HCT116 (cell line): ENCODE measurements around the gene OGDHL. TPM values are rescaled to one million over a fixed set of nuclear protein-coding genes. Genes with fewer than 3 reads are reported as not detected.

ENCODE experiments used
- ATAC-seq: fragments of 200-7000 bp; cut with Tn5 transposase; 2 replicates; pipeline ENCODE4 v1.9.1; 2020; ENCODE audit warnings: mild to moderate bottlenecking, moderate library complexity
- BruUV-seq: library from RNA; stranded (reverse); fragments of 400-500 nt; replicated peaks from 2 replicates; lab custom pipeline; 2021; lab: Mats Ljungman, UMichigan
- CTCF ChIA-PET: fragments of 300-600 bp; sonication (Branson Sonifier 250); formaldehyde crosslinking; loops from one replicate; lab custom pipeline; 2021; ENCODE audit warnings: antibody characterized with exemption; lab: Charles Lee
- POLR2A ChIA-PET: fragments of 300-600, 350-600 bp; sonication (Branson Sonifier 250); formaldehyde crosslinking; loops from one replicate; lab custom pipeline; 2021; ENCODE audit warnings: antibody characterized with exemption; lab: Charles Lee
- RAD21 ChIA-PET, 2 experiments: fragments of 300-600 bp; sonication (Branson Sonifier 250); formaldehyde crosslinking; loops; one replicate each; lab custom pipeline; 2023; ENCODE audit warnings: low total read pairs in 2 of 2; ENCODE audit not compliant: uncharacterized antibody in 2 of 2, unreplicated experiment in 2 of 2, low non-redundant PET in 1 of 2; lab: Charles Lee
- DNase-seq: peaks from one replicate; pipeline ENCODE4 v3.0.0-alpha.2; 2010; ENCODE audit warnings: low read depth, low spot score
- H2AFZ ChIP-seq: fragments of 200-600 bp; shearing (Covaris generic), sonication (generic); 2 replicates; pipeline ENCODE4 v1.6.1; 2017; ENCODE audit warnings: low read depth, mixed run types, mixed read lengths, antibody characterized with exemption, low read length; ENCODE audit not compliant: poor library complexity, severe bottlenecking
- H3K27ac ChIP-seq: 2 replicates; pipeline ENCODE4 v1.5.1; 2012; ENCODE audit warnings: low read depth, low read length
- H3K27me3 ChIP-seq: fragments of 200-600 bp; sonication (generic); 2 replicates; pipeline ENCODE4 v1.6.1; 2016; ENCODE audit warnings: mixed run types, low read length, mixed read lengths; ENCODE audit not compliant: insufficient read depth
- H3K36me3 ChIP-seq, 2 experiments: fragments of 200-500 bp in 1 of 2; fragments of 200-600 bp in 1 of 2; sonication (Bioruptor generic) in 1 of 2; sonication (generic) in 1 of 2; 2 replicates each; pipeline versions ENCODE4 v1.5.1 to v1.6.1; 2014 to 2016; ENCODE audit warnings: low read length in 2 of 2, inconsistent platforms in 1 of 2, mixed read lengths in 1 of 2, mixed run types in 1 of 2; ENCODE audit not compliant: insufficient read depth in 2 of 2, control insufficient read depth in 1 of 2
- H3K4me1 ChIP-seq, 2 experiments: fragments of 200-600 bp in 1 of 2; sonication (generic) in 1 of 2; 2 replicates each; pipeline versions ENCODE4 v1.5.1 to v1.6.1; 2012 to 2017; ENCODE audit warnings: low read length in 2 of 2, inconsistent platforms in 1 of 2, mild to moderate bottlenecking in 1 of 2, mixed read lengths in 1 of 2, mixed run types in 1 of 2, moderate library complexity in 1 of 2; ENCODE audit not compliant: insufficient read depth in 2 of 2, control insufficient read depth in 1 of 2
- H3K4me2 ChIP-seq: fragments of 200-600 bp; sonication (generic); 2 replicates; pipeline ENCODE4 v1.6.1; 2017; ENCODE audit warnings: mixed run types, low read length, mixed read lengths
- H3K4me3 ChIP-seq, 2 experiments: fragments of 200-600 bp in 1 of 2; sonication (generic) in 1 of 2; replicated peaks in 1 of 2; 2 replicates each; pipeline ENCODE4 v1.5.1; 2011 to 2016; ENCODE audit warnings: low read length in 2 of 2, control low read depth in 1 of 2, low read depth in 1 of 2, mild to moderate bottlenecking in 1 of 2, mixed read lengths in 1 of 2, mixed run types in 1 of 2
- H3K79me2 ChIP-seq: fragments of 200-600 bp; sonication (generic); 2 replicates; pipeline ENCODE4 v1.6.1; 2017; ENCODE audit warnings: mild to moderate bottlenecking, mixed run types, low read length, moderate library complexity, mixed read lengths; ENCODE audit not compliant: insufficient read depth
- H3K9ac ChIP-seq: fragments of 200-600 bp; sonication (generic); 2 replicates; pipeline ENCODE4 v1.6.1; 2016; ENCODE audit warnings: low read length, mixed read lengths
- H3K9me2 ChIP-seq: fragments of 200-600 bp; sonication (generic), shearing (Covaris generic); 2 replicates; pipeline ENCODE4 v1.6.1; 2017; ENCODE audit warnings: mixed run types, mild to moderate bottlenecking, moderate library complexity; ENCODE audit not compliant: insufficient read depth
- H3K9me3 ChIP-seq, 2 experiments: fragments of 200-500 bp in 1 of 2; fragments of 200-600 bp in 1 of 2; sonication (Bioruptor generic) in 1 of 2; sonication (generic) in 1 of 2; 2 replicates each; pipeline ENCODE4 v1.6.1; 2014 to 2017; ENCODE audit warnings: low read length in 2 of 2, mixed read lengths in 2 of 2, inconsistent platforms in 1 of 2, low read depth in 1 of 2, mild to moderate bottlenecking in 1 of 2, mixed run types in 1 of 2, moderate library complexity in 1 of 2; ENCODE audit not compliant: control insufficient read depth in 1 of 2, insufficient read depth in 1 of 2
- H4K20me1 ChIP-seq: fragments of 200-600 bp; sonication (generic), shearing (Covaris generic); 2 replicates; pipeline ENCODE4 v1.6.1; 2017; ENCODE audit warnings: mixed run types, mild to moderate bottlenecking, moderate library complexity; ENCODE audit not compliant: insufficient read depth
- EGR1 ChIP-seq: IDR thresholded peaks from 2 replicates; pipeline ENCODE4 v1.6.1; 2012; ENCODE audit warnings: low read depth
- FOSL1 ChIP-seq: IDR thresholded peaks from 2 replicates; pipeline ENCODE4 v1.6.1; 2012; ENCODE audit warnings: low read depth
- POLR2AphosphoS5 ChIP-seq: IDR thresholded peaks from 2 replicates; pipeline ENCODE4 v1.6.1; 2011; ENCODE audit warnings: mild to moderate bottlenecking, low read depth, low read length, moderate library complexity
- SP1 ChIP-seq: IDR thresholded peaks from 2 replicates; pipeline ENCODE4 v1.6.1; 2012; ENCODE audit warnings: low read depth
- YY1 ChIP-seq: IDR thresholded peaks from 2 replicates; pipeline ENCODE4 v1.6.1; 2011; ENCODE audit warnings: low read length, low read depth, moderate library complexity, mild to moderate bottlenecking; ENCODE audit not compliant: insufficient replicate concordance; ENCODE audit errors: extremely low read depth
- ZNF274 ChIP-seq: fragments of 200-500 bp; sonication (Bioruptor generic); IDR thresholded peaks from 2 replicates; pipeline ENCODE4 v1.6.1; 2014; ENCODE audit warnings: mild to moderate bottlenecking, low read depth, low read length, inconsistent platforms
- intact Hi-C: fragments of 100-400 bp; cut with micrococcal nuclease; formaldehyde crosslinking; loops from 2 replicates; pipeline ENCODE4 v1.10.0; 2022
- total RNA-seq: library from RNA; stranded (reverse); gene quantifications from one replicate; pipeline ENCODE4 v1.2.1, GENCODE V29; 2021; ENCODE audit not compliant: unreplicated experiment
- TF ChIP-seq, protein P1 (sequence below): IDR thresholded peaks from 2 replicates; pipeline ENCODE4 v1.6.1; 2012; ENCODE audit warnings: low read depth
- TF ChIP-seq, protein P2 (sequence below): IDR thresholded peaks from 2 replicates; pipeline ENCODE4 v1.6.1; 2012

Gene OGDHL
- total RNA-seq, 1 experiment from 2014 or later, result 16.3 TPM

DNA sequence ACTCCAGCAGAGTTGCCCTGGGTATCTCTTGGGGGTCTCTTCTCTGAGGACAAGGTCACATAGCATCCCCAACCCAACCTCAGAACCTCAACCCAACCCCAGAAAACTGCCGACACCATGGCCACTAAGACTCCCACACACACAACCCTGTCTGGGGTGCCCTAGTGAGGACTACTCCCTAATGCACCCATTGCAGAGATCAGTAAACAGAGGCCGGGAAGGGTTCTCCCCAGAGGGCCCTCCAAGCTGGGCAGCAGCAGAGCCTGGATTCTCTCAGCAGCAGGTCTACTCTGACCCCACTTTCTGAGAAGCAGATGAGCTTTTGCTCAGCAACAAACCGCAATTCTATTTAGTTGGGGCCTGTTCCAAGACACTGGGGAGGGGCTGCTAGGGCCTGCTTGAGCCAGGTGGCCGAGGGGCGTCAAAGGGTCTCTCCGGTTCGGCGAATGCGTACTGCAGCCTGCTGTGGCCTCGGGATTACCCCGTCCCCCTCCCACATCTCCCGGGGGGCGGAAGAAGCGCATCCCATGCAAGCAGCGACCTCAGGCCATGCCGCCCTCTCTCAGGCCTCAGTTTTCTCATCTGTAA, 828 bp downstream of the OGDHL start (continued):
- TF ChIP-seq, protein P1, sequence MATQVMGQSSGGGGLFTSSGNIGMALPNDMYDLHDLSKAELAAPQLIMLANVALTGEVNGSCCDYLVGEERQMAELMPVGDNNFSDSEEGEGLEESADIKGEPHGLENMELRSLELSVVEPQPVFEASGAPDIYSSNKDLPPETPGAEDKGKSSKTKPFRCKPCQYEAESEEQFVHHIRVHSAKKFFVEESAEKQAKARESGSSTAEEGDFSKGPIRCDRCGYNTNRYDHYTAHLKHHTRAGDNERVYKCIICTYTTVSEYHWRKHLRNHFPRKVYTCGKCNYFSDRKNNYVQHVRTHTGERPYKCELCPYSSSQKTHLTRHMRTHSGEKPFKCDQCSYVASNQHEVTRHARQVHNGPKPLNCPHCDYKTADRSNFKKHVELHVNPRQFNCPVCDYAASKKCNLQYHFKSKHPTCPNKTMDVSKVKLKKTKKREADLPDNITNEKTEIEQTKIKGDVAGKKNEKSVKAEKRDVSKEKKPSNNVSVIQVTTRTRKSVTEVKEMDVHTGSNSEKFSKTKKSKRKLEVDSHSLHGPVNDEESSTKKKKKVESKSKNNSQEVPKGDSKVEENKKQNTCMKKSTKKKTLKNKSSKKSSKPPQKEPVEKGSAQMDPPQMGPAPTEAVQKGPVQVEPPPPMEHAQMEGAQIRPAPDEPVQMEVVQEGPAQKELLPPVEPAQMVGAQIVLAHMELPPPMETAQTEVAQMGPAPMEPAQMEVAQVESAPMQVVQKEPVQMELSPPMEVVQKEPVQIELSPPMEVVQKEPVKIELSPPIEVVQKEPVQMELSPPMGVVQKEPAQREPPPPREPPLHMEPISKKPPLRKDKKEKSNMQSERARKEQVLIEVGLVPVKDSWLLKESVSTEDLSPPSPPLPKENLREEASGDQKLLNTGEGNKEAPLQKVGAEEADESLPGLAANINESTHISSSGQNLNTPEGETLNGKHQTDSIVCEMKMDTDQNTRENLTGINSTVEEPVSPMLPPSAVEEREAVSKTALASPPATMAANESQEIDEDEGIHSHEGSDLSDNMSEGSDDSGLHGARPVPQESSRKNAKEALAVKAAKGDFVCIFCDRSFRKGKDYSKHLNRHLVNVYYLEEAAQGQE, result no peak
- TF ChIP-seq, protein P2, sequence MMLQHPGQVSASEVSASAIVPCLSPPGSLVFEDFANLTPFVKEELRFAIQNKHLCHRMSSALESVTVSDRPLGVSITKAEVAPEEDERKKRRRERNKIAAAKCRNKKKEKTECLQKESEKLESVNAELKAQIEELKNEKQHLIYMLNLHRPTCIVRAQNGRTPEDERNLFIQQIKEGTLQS, result no peak
- no peak for TF ChIP-seq ZNF274
- no peak for TF ChIP-seq EGR1
- no peak for TF ChIP-seq YY1
- TF ChIP-seq FOSL1, result no peak
- no peak for TF ChIP-seq SP1

DNA sequence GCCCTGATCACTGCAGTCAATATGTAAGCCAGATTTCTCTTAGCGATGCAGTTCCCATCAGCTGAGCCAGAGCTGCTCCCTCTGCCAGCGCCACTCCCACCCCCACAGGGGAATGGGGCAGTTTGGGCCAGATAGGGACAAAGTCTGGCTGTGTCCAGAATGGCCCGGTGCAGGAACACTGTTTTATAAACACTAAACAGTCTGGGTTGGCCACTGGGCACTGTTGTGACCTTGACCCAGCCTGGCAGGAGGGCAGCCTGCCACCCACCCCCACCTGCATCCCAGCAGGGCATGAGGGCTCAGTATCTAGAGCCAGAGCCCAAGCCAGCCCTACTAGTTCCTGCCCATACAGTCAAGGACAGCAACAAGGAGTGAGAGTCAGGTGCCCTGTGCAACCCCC, 1.3 kb downstream of the OGDHL start:
- intact Hi-C loops, result loop anchor here (5.0 kb wide), 1 partner anchor 153 kb away; no protein-coding TSS in a partner anchor
- Histone ChIP-seq H3K27ac (no peak overlapping the region), H2AFZ (no peak overlapping the region), H3K79me2 (no peaks in the 10 kb centered on the region), H3K36me3 (no peaks in the 10 kb centered on the region), H3K9me3 (no peaks in the 10 kb centered on the region), H3K4me3 (no peak overlapping the region), H3K4me2 (peak overlapping the region; percentile 87; the same call in 1 of the 2 replicates), H3K9me2 (no peaks in the 10 kb centered on the region), H3K4me1 (peaks cover 0 to 9% of the 10 kb centered on the region in 2 experiments; a peak in 3 of 4 replicates), H3K9ac (no peak overlapping the region), H3K27me3 (peaks cover 9% of the 10 kb centered on the region; the same call in 1 of the 2 replicates), H4K20me1 (no peaks in the 10 kb centered on the region)
- DNase-seq (no peak), ATAC-seq (no peak)
- CTCF ChIA-PET, result no interaction called here
- no peak for TF ChIP-seq EGR1
- no peak for TF ChIP-seq POLR2AphosphoS5
- RAD21 ChIA-PET, result no interaction called here
- POLR2A ChIA-PET, result no interaction called here
- BruUV-seq, result no TSS peak
